ENCODE measurements around the gene CRACDL.

Gene CRACDL

GRCh38 chr2:98928242-98928641 is 7.8 kb downstream of the CRACDL start:
- TF ChIP-seq, protein P1, sequence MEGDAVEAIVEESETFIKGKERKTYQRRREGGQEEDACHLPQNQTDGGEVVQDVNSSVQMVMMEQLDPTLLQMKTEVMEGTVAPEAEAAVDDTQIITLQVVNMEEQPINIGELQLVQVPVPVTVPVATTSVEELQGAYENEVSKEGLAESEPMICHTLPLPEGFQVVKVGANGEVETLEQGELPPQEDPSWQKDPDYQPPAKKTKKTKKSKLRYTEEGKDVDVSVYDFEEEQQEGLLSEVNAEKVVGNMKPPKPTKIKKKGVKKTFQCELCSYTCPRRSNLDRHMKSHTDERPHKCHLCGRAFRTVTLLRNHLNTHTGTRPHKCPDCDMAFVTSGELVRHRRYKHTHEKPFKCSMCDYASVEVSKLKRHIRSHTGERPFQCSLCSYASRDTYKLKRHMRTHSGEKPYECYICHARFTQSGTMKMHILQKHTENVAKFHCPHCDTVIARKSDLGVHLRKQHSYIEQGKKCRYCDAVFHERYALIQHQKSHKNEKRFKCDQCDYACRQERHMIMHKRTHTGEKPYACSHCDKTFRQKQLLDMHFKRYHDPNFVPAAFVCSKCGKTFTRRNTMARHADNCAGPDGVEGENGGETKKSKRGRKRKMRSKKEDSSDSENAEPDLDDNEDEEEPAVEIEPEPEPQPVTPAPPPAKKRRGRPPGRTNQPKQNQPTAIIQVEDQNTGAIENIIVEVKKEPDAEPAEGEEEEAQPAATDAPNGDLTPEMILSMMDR (conservative IDR thresholded peaks at IDR 0.05; ENCODE audit: low read depth, low read length) = no peak
- H3K4me3 ChIP-seq (ENCODE audit: low read depth, low read length) = no peak overlapping the region
- no peak for DNase-seq (ENCODE audit: low read depth)

DNA sequence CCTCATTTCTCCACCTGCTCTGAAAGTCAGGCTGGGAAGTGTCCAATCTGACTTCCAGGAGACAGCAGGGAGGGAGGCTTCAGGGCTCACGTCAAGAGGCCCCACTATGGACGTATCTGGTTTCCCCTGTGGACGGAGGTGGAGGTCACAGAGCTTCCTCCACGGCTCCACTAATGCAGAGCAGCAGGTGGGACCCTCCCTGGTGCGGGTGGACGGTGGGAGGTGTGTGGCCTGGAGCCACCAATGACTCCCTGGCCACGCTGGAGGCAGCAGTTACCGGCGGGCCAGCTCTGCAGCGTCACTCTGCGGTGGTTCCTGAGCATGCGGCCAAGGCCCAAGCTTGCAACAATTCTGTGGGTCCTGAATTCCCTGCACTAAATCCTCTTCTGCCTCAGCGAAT is 9.0 kb downstream of the CRACDL start:
- H3K4me3 ChIP-seq (ENCODE audit: low read depth, low read length) = no peak overlapping the region
- DNase-seq (ENCODE audit: low read depth) = no peak
- TF ChIP-seq, protein P1 (conservative IDR thresholded peaks at IDR 0.05; ENCODE audit: low read depth, low read length) = no peak

GRCh38 chr2:98926601-98927000 is 9.4 kb downstream of the CRACDL start:
- H3K4me3 ChIP-seq (ENCODE audit: low read depth, low read length) = no peak overlapping the region
- TF ChIP-seq, protein P1 (conservative IDR thresholded peaks at IDR 0.05; ENCODE audit: low read depth, low read length) = no peak
- no peak for DNase-seq (ENCODE audit: low read depth)

- TF ChIP-seq, protein P1 (conservative IDR thresholded peaks at IDR 0.05; ENCODE audit: low read depth, low read length) = no peak
- H3K4me3 ChIP-seq (ENCODE audit: low read depth, low read length) = no peak overlapping the region
- DNase-seq (ENCODE audit: low read depth) = no peak
Measured at GRCh38 chr2:98924910-98925309, 11.1 kb downstream of the CRACDL start.

- DNase-seq (ENCODE audit: low read depth) = no peak
- TF ChIP-seq, protein P1 (conservative IDR thresholded peaks at IDR 0.05; ENCODE audit: low read depth, low read length) = no peak
- H3K4me3 ChIP-seq (ENCODE audit: low read depth, low read length) = no peak overlapping the region
Measured at GRCh38 chr2:98924038-98924830, 11.8 kb downstream of the CRACDL start.

GRCh38 chr2:98923244-98923940 is 12.6 kb downstream of the CRACDL start:
- TF ChIP-seq, protein P1 (conservative IDR thresholded peaks at IDR 0.05; ENCODE audit: low read depth, low read length) = peak; percentile 26
- no peak overlapping the region for H3K4me3 ChIP-seq (ENCODE audit: low read depth, low read length)
- no peak for DNase-seq (ENCODE audit: low read depth)
